Measurements from ENCODE around the gene CRADD.
"Not testable (repeated sequence)": the region's sequence is repeated elsewhere in the genome, so short reads cannot be mapped to it uniquely, and the experiment has no call there.

The CRADD gene

GRCh38 chr12:93740751-93741150, 63.6 kb downstream of the CRADD start:
- DNase-seq: peak; percentile 42

- DNase-seq: peak; percentile 74
These were observed 64.5 kb downstream of the CRADD start for GRCh38 chr12:93741659-93742109.

GRCh38 chr12:93742110-93742934, 65.1 kb downstream of the CRADD start:
- DNase-seq: peak; percentile 93

- DNase-seq: no peak
These were observed 66.2 kb downstream of the CRADD start for GRCh38 chr12:93743229-93743998.

GRCh38 chr12:93743999-93744689, 67.0 kb downstream of the CRADD start:
- DNase-seq: peak; percentile 54

GRCh38 chr12:93745286-93745685, 68.1 kb downstream of the CRADD start:
- peak; percentile 33 for DNase-seq

- no peak for DNase-seq
These were observed 69.5 kb downstream of the CRADD start for GRCh38 chr12:93746572-93747168.

GRCh38 chr12:93748672-93749383, 71.7 kb downstream of the CRADD start:
- peak; percentile 29 for DNase-seq

GRCh38 chr12:93749515-93749914, 72.3 kb downstream of the CRADD start:
- no peak for DNase-seq

- no peak for DNase-seq
These were observed 72.9 kb downstream of the CRADD start for GRCh38 chr12:93750056-93750455.

GRCh38 chr12:93751864-93752610, 74.9 kb downstream of the CRADD start:
- DNase-seq: peak; percentile 15

GRCh38 chr12:93753285-93753684, 76.1 kb downstream of the CRADD start:
- DNase-seq: no peak

- no peak for DNase-seq
These were observed 76.8 kb downstream of the CRADD start for GRCh38 chr12:93753838-93754429.

GRCh38 chr12:93754859-93755258, 77.7 kb downstream of the CRADD start:
- DNase-seq: not testable (repeated sequence)

- no peak for DNase-seq
These were observed 79.1 kb downstream of the CRADD start for GRCh38 chr12:93756288-93756687.

GRCh38 chr12:93757792-93758694, 80.9 kb downstream of the CRADD start:
- DNase-seq: no peak

- DNase-seq: no peak
These were observed 81.7 kb downstream of the CRADD start for GRCh38 chr12:93758801-93759373.

GRCh38 chr12:93759512-93760081, 82.4 kb downstream of the CRADD start:
- peak; percentile 55 for DNase-seq

- DNase-seq: no peak
These were observed 83.2 kb downstream of the CRADD start for GRCh38 chr12:93760275-93760875.
